A673 (cell line): Measurements from ENCODE around the gene ITGBL1. TPM values are rescaled to one million over a fixed set of nuclear protein-coding genes. Genes with fewer than 3 reads are reported as not detected.

Experiments
- BruUV-seq: library from RNA; stranded (reverse); fragments of 400-500 nt; replicated peaks from 2 replicates; lab custom pipeline; 2021; lab: Mats Ljungman, UMichigan
- CTCF ChIA-PET: fragments of 300-600 bp; sonication (Branson Sonifier 250); formaldehyde crosslinking; loops from one replicate; lab custom pipeline; 2022; ENCODE audit warnings: antibody characterized with exemption; lab: Charles Lee
- POLR2A ChIA-PET: fragments of 300-600 bp; sonication (Branson Sonifier 250); formaldehyde crosslinking; loops from one replicate; lab custom pipeline; 2022; ENCODE audit warnings: antibody characterized with exemption; ENCODE audit not compliant: low non-redundant PET; lab: Charles Lee
- DNase-seq: peaks from one replicate; pipeline ENCODE4 v3.0.0-alpha.2; 2015; ENCODE audit warnings: low spot score
- H3K27ac ChIP-seq: fragments of 200-600 bp; sonication (generic); 2 replicates; pipeline ENCODE4 v1.5.1; 2016; ENCODE audit warnings: mixed run types, low read depth, mild to moderate bottlenecking, mixed read lengths, antibody characterized with exemption, low read length; ENCODE audit not compliant: poor library complexity, severe bottlenecking
- H3K27me3 ChIP-seq: fragments of 200-600 bp; sonication (generic); replicated peaks from 2 replicates; pipeline ENCODE4 v1.6.1; 2017; ENCODE audit warnings: mixed run types, low read depth, mild to moderate bottlenecking, mixed read lengths, antibody characterized with exemption, low read length; ENCODE audit not compliant: insufficient read depth, poor library complexity
- H3K36me3 ChIP-seq: fragments of 200-600 bp; sonication (generic); 2 replicates; pipeline ENCODE4 v1.6.1; 2016; ENCODE audit warnings: mixed run types, mild to moderate bottlenecking, mixed read lengths, antibody characterized with exemption, low read length; ENCODE audit not compliant: insufficient read depth, poor library complexity, severe bottlenecking
- H3K4me1 ChIP-seq: fragments of 200-600 bp; sonication (generic); 2 replicates; pipeline ENCODE4 v1.6.1; 2017; ENCODE audit warnings: mixed run types, mild to moderate bottlenecking, mixed read lengths, antibody characterized with exemption, low read length; ENCODE audit not compliant: insufficient read depth, poor library complexity, severe bottlenecking
- H3K4me3 ChIP-seq: fragments of 200-600 bp; sonication (generic); 2 replicates; pipeline ENCODE4 v1.5.1; 2016; ENCODE audit warnings: low read depth, mixed run types, mild to moderate bottlenecking, mixed read lengths, low read length; ENCODE audit not compliant: poor library complexity, severe bottlenecking
- H3K9me3 ChIP-seq: fragments of 200-600 bp; sonication (generic); 2 replicates; pipeline ENCODE4 v1.6.1; 2016; ENCODE audit warnings: mixed run types, low read depth, mild to moderate bottlenecking, mixed read lengths, antibody characterized with exemption, low read length; ENCODE audit not compliant: poor library complexity, severe bottlenecking
- EZH2 ChIP-seq: fragments of 200-600 bp; sonication (generic); IDR thresholded peaks from 2 replicates; pipeline ENCODE4 v1.6.1; 2017; ENCODE audit warnings: borderline replicate concordance, low read depth, mild to moderate bottlenecking, mixed read lengths, antibody characterized with exemption, low read length; ENCODE audit not compliant: poor library complexity, severe bottlenecking
- intact Hi-C: fragments of 100-400 bp; cut with micrococcal nuclease; formaldehyde crosslinking; loops from one replicate; pipeline ENCODE4 v1.10.0; 2022; ENCODE audit not compliant: unreplicated experiment
- total RNA-seq: library from RNA; stranded (reverse); gene quantifications from 2 replicates; pipeline ENCODE4 v1.2.3, GENCODE V29; 2021
- TF ChIP-seq, protein P1 (sequence below): fragments of 300-800, 200-600 bp; sonication (generic); conservative IDR thresholded peaks from 2 replicates; pipeline ENCODE4 v1.5.1; 2017; ENCODE audit warnings: low read depth, mild to moderate bottlenecking, antibody characterized with exemption, low read length, moderate library complexity, mixed read lengths

The ITGBL1 gene
- total RNA-seq, 1 experiment from 2014 or later: 0.64 TPM

DNA sequence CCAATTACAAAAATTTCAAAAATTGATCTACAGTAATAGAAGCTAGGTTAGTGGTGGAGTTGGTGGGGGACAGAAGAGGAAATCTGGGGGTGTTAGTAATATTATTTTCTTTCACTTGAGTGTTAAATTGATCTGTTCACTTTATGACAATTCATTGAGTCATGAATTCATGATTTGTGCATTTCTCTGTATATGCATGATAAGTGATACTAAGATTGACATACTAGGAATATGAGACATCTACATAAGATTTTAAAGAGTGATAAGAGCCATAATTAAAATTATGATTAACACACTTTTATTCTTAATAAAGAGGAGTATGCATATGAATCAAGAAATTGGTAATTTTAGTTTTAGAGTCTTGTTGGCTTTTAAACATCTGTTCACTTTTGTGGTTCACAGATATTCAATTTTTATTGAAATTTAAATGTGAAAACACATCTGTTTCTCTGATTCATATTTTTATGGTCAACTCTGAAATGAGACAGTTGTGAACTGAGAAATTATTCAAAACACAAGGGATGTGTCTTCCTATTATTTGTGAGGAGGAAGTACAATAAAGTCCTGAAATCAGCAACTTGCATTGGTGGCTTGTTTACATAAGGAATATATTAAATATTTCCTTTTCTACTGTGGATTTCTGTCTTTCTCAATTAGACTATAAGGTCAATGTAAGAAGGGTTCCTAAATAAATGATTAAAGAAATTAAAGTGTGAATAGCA, 196.5 kb downstream of the ITGBL1 start:
- BruUV-seq: no TSS peak
- ChIA-PET POLR2A (no interaction called here), CTCF (no interaction called here)
- Histone ChIP-seq H3K4me3 (no peak overlapping the region), H3K27me3 (no peaks in the 10 kb centered on the region), H3K36me3 (no peaks in the 10 kb centered on the region), H3K4me1 (no peaks in the 10 kb centered on the region), H3K9me3 (no peaks in the 10 kb centered on the region), H3K27ac (no peak overlapping the region)
- TF ChIP-seq, protein P1, sequence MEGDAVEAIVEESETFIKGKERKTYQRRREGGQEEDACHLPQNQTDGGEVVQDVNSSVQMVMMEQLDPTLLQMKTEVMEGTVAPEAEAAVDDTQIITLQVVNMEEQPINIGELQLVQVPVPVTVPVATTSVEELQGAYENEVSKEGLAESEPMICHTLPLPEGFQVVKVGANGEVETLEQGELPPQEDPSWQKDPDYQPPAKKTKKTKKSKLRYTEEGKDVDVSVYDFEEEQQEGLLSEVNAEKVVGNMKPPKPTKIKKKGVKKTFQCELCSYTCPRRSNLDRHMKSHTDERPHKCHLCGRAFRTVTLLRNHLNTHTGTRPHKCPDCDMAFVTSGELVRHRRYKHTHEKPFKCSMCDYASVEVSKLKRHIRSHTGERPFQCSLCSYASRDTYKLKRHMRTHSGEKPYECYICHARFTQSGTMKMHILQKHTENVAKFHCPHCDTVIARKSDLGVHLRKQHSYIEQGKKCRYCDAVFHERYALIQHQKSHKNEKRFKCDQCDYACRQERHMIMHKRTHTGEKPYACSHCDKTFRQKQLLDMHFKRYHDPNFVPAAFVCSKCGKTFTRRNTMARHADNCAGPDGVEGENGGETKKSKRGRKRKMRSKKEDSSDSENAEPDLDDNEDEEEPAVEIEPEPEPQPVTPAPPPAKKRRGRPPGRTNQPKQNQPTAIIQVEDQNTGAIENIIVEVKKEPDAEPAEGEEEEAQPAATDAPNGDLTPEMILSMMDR: no peak
- no peak for TF ChIP-seq EZH2
- DNase-seq: no peak
- intact Hi-C loops: no loop called here

- no peak for TF ChIP-seq EZH2
- TF ChIP-seq, protein P1: no peak
- BruUV-seq: no TSS peak
- no peaks in the 10 kb centered on the region for H3K9me3 ChIP-seq
- DNase-seq: no peak
- H3K36me3 ChIP-seq: no peaks in the 10 kb centered on the region
- H3K27me3 ChIP-seq: no peaks in the 10 kb centered on the region
- intact Hi-C loops: no loop called here
- ChIA-PET CTCF (no interaction called here), POLR2A (no interaction called here)
- H3K27ac ChIP-seq: no peak overlapping the region
- H3K4me3 ChIP-seq: no peak overlapping the region
- no peaks in the 10 kb centered on the region for H3K4me1 ChIP-seq
These were observed 197.1 kb downstream of the ITGBL1 start for GRCh38 chr13:101649488-101650126.

- no peaks in the 10 kb centered on the region for H3K36me3 ChIP-seq
- ChIA-PET CTCF (no interaction called here), POLR2A (no interaction called here)
- no peaks in the 10 kb centered on the region for H3K4me1 ChIP-seq
- H3K4me3 ChIP-seq: no peak overlapping the region
- no peak for TF ChIP-seq EZH2
- TF ChIP-seq, protein P1: no peak
- no peak for DNase-seq
- H3K27ac ChIP-seq: no peak overlapping the region
- no TSS peak for BruUV-seq
- intact Hi-C loops: no loop called here
- H3K9me3 ChIP-seq: no peaks in the 10 kb centered on the region
- H3K27me3 ChIP-seq: no peaks in the 10 kb centered on the region
These were observed 202.4 kb downstream of the ITGBL1 start for GRCh38 chr13:101654883-101655282.
